Body of pancreas (tissue), 4 donors: ENCODE measurements around the gene ESPL1.
"Not testable (repeated sequence)": the region's sequence is repeated elsewhere in the genome, so short reads cannot be mapped to it uniquely, and the experiment has no call there.

Experiments used
- CTCF ChIP-seq, 7 experiments: fragments of 450-650 bp in 4 of 7; fragments of 200-600 bp in 3 of 7; sonication (generic) in 3 of 7; IDR thresholded peaks; one replicate each; pipeline ENCODE4 v1.5.1; 2016 to 2019; ENCODE audit warnings: antibody characterized with exemption in 7 of 7
- POLR2A ChIP-seq, 3 donors: fragments of 450-650 bp; IDR thresholded peaks; one replicate each; pipeline ENCODE4 v1.6.1; 2016; ENCODE audit warnings: antibody characterized with exemption in 3 of 3, mild to moderate bottlenecking in 2 of 3

GRCh38 chr12:53332339-53332738 lies 64.2 kb downstream of the ESPL1 start:
- TF ChIP-seq CTCF, POLR2A (IDR thresholded peaks at IDR 0.05): not testable (repeated sequence)
